Left cardiac atrium (tissue), 4 donors: ENCODE results near the gene ACTL10. TPM values are rescaled to one million over a fixed set of nuclear protein-coding genes. Genes with fewer than 3 reads are reported as not detected.

Source experiments
- ATAC-seq, 2 donors: fragments of 200-7000 bp; cut with Tn5 transposase; one replicate each; pipeline ENCODE4 v1.9.1; 2020; ENCODE audit warnings: mild to moderate bottlenecking in 2 of 2, moderate library complexity in 2 of 2
- DNase-seq: peaks from one replicate; pipeline ENCODE4 v3.0.0-alpha.2; 2020
- intact Hi-C, 2 donors: fragments of 100-400 bp; cut with DNase I; formaldehyde crosslinking; loops; one replicate each; pipeline versions ENCODE4 v1.14.1 to v1.15.1; 2022 to 2023
- total RNA-seq, 2 donors: library from RNA; stranded (reverse); fragmentation: NEBNext Ultra II Directional; extraction: Animal tissue kit (Norgen Biotek cat#: 25700); gene quantifications; one replicate each; pipeline ENCODE4 v1.2.1, GENCODE V29; 2021
- donor health status: DM: no; HTN: yes; CAD: no.
- donor health status: DM: no; HTN: yes; CAD: no; lungs with severe emphysema.
- donor health status: DM: yes; HTN: yes; CAD: no.
- donor health status: Dilated cardiomyopathy.

ACTL10 gene
- total RNA-seq, 2 donors from 2014 or later: 0.47 to 0.81 TPM

DNA sequence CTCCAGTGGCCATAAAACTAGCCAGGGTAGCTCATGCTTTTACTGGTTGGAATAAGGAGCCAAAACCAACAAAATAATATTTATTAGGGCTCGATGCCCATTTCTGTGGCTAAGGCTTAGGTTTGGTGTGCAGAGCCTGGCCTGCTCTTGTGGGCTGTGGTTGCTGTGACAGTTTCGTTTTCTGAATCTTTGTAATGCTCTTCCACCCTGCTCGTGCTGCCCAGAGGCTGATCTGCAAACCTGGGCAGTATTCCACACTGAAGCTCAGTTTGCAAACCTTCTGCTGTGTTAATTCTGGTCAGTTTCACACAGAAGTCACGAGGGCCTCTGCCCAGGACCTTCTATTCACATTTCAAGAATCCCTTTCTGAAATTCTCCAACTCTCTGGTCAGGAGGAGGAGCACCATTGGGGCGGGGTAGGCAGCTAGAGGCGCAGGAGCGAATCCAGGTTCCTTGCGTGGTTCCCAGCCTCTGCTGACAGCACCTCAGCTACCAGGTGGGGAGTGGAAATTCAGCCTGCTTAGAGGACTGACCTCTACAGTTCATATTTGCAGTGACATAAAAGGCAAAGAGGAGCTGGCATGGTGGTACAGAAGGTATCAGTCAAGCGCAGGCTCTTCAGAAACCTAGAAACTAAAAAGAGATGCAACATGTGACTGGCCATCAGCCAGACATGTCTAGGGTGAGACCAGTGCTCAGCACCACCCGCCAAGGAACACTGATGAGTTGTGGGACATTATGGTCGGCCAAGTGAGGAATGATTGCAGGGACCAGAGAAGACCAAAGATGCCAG lies 18.9 kb upstream of the ACTL10 start:
- intact Hi-C loops: no loop called here
- ATAC-seq (peak; percentile 69 to 76), DNase-seq (no peak)

DNA sequence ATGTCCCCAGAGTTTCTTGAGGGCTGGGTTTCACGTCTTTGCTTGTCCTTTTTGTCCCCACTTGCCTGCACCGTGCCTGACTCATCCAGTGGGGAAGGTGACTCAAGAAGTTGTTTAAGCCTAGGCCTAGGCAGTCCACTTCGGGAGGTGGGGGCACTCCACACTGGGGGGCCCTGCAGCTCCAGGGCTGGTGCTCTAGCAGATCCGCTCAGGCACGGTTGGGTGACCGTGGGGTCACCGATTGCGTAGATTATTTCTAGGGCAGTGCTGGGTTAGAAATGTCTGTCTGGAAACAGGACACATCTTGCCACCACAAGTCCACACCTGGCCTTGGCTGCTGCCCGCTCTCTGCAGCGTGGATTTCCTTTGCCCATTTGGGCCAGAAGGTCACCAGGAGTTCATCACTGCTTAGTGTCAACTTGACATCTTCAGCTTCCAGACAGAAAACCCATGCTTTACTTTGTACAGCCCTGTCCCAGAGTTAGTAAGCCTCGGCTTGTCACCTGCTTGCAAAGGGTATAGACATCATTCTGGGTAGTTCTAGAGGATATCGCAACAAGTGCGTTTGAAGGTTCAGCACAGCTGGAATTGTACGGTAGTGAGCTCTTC lies 18.2 kb upstream of the ACTL10 start:
- intact Hi-C loops: no loop called here
- DNase-seq (no peak), ATAC-seq (peak in 1 of 2 donors; percentile 26)

DNA sequence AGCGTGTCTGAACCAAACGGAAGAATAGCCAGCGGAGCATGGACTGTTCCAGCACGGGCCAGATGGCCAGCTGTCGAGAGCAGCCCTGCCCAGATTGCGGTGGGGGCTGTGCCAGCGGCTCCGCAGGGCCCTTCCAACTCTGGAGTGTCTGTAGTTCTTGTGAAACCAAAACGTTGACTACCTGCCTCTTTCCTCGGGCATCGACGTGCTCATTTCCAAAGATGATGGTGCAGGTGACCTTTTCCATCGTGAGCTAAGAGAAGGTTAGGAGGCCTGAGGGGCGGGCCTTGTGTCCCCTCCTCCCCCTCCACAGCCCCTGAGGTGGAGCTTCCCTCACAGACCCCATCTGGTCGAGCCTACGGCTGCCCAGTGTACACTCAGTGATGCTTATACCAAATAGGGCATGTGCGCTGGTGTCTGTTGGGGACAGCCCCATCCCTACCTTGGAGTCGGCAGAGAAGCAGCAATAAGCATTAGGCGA lies 17.5 kb upstream of the ACTL10 start:
- intact Hi-C loops: no loop called here
- peak; percentile 58 to 67 for ATAC-seq
- DNase-seq: peak; percentile 66

DNA sequence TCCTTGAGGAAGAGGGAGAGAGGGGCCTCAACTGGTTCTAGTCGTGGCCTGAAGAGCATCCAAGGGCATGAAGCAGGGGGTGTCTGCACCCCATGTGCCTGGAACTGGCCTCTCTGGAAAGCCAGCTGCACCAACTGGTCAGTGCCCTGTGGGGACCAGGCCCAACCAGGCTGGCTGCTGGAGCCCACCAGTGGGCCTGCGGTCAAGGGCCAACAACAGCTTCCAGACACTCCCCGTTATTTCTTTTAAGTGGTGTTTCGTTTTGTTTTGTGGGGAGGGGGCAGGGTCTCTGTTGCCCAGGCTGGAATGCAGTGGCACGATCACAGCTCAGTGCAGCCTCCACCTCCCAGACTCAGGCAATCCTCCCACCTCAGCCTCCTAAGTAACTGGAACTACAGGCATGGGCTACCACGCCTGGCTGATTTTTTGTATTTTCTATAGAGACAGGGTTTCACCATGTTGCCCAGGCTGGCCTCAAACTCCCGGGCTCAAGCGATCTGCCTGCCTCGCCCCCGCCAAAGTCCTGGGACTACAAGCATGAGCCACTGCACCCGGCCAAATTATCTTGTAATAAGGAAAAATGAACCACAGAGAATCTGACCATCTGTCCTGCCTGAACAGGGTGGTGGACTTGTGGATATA lies 16.5 kb upstream of the ACTL10 start:
- ATAC-seq (no peak), DNase-seq (no peak)
- intact Hi-C loops: loop anchor here (5.0 kb wide), 3 partner anchors 188 to 258 kb away; no protein-coding TSS in a partner anchor

DNA sequence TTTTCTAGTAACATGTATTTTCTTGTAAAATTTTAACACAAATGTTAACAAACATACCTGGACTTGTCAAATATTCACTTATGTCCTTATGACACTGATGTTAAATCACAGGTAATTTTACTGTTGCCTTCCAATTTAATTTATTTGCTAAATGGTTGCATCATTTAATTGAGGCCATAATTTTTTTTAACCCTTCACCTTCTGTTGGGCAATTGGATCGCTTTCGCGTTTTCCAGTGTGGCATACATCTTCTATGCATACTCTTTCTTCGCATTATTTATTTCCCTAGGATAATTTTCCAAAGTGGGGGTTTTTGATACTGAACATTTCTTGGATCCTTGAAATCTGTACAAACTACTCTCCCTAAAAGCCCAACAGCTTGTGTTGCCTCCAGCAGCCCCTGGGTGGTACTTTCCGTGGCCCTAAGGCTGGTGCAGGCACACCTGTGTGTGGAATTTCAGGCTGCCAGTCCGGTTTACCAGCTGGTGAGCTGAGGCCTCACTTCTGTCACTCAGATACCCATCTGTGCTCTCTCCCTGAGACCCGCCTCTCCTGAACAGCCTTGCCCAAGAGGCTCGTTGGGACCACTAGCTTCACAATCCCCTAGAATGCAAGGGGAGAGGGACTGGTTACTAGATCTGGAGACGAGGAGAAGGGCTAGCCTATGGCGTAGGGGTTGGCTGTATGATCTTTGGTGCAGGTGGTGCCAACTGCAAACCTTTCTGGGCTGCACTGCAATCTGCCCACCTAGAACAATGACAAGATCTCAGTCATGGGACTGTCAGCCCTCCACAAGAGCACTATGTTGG lies 15.8 kb upstream of the ACTL10 start:
- intact Hi-C loops: loop anchor here (5.0 kb wide), 3 partner anchors 189 to 259 kb away; no protein-coding TSS in a partner anchor
- no peak for DNase-seq
- ATAC-seq: no peak

DNA sequence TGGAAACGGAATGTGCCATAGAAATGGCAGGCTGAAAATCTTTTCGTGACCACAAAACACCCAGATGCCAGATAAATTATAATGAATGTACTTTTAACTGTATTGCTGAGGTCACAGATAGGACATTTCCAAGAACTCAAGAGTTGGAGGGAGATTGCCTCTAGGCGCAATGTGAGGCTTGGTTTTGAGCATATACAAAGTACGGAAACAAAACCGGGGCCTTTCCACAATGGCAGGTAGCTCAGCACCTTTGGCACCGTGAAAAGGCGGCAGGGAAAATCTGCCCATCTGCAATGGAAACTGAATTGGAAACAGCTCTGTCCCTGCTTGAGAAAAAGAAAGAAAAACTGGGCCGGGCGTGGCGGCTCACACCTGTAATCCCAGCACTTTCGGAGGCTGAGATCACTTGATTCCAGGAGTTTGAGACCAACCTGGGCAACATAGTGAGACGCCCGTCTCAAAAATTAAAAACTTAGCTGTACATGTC lies 15.1 kb upstream of the ACTL10 start:
- intact Hi-C loops: loop anchor here (5.0 kb wide), 3 partner anchors 189 to 259 kb away; no protein-coding TSS in a partner anchor

DNA sequence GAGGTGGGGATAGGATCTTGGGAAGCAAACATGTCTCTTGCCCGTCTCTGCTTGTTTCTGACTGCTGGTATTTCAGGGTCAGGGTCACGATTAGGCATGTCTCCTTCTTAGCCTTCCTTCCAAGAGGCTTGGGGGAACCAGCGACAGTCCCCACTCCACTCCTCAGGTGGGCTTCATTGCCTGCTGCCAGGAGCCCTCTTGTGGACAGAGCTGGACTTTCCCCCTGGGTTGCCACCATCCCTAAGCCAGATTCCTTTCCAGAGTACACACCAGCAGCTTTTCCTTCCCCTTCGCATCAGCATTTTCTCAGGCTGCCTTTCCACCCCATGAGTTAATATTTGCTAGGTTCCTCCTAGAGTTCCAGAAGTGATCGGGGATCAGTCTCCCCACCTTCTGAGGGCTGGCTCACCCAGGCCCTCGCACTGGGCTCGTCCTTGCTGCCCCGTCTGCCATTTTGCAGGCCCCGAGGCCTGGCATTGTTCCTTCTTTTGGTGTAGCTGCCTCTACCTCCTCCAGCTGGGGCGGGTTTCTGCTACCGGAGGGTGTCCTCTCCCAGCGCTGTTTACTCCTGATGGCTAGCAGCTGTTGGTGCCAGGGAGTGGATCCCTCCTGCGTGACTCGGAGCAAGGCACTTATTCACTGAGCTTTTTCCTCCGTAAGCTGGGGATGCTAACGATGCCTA lies 13.4 kb upstream of the ACTL10 start:
- intact Hi-C loops: loop anchor here (5.0 kb wide), 3 partner anchors 191 to 261 kb away; no protein-coding TSS in a partner anchor
- ATAC-seq: peak; percentile 62 to 74

More for the DNA sequence above, 15.1 kb upstream of the ACTL10 start:
- DNase-seq (no peak), ATAC-seq (no peak)

DNA sequence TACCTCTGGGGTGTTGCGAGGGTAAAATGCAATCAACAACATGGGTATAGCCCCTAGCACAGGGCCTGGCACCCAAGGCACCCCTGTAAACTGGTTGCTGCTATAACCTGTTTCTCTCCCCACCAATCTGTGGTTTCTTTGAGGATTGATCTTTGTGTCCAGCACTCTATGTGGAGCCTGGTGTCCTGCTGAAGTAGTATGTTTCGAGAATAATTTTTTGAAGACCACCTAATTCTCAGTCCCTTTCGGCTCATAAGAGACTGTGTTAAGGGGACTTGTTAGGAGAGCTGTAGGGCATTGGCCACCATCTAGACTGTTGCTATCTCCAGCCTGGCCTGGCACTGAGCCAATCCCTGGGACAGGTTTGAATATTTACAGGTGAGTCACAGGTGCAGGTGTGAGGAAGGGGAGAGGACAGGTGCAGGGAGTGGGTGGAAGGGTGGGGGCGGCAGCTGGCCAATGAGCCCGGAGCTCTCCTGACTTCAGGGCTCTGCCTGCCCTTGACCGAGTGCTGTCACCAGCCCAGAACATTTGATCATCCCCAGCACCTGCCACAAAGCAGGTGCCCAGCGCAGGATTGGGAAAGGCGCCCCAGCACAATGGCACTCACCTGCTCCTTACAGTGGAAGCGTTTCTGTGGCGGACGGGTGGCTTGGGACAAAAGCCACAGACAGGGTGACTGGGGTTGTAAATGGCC lies 12.7 kb upstream of the ACTL10 start:
- no peak for DNase-seq
- ATAC-seq: peak; percentile 1 to 9
- intact Hi-C loops: loop anchor here (5.0 kb wide), 3 partner anchors 192 to 262 kb away; no protein-coding TSS in a partner anchor

More for the DNA sequence above, 13.4 kb upstream of the ACTL10 start:
- DNase-seq: peak; percentile 62

DNA sequence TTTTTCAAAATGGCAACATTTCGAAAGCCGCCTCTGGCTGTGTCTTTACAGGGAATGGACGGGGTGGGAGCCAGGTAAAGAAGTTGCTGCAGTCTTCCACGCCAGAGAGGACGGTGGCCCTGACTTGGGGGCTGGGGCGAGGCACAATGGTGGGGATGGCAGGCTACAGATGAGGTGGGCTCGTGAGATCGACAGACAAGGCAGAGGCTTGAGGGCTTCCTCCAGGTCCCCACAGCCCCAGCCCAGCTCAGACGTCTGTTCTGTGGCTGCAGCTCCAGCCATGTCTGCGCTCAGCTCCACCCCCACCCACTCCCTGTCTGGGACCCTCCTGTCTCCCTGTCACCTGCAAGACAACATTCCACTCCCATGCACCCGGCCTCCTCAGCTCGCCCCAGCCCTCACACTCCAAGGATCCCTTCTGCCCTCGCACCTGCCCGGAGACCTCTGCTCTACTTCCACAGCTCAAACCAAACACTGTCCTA lies 12.0 kb upstream of the ACTL10 start:
- DNase-seq (no peak), ATAC-seq (no peak)
- intact Hi-C loops: loop anchor here (5.0 kb wide), 3 partner anchors 192 to 262 kb away; no protein-coding TSS in a partner anchor

DNA sequence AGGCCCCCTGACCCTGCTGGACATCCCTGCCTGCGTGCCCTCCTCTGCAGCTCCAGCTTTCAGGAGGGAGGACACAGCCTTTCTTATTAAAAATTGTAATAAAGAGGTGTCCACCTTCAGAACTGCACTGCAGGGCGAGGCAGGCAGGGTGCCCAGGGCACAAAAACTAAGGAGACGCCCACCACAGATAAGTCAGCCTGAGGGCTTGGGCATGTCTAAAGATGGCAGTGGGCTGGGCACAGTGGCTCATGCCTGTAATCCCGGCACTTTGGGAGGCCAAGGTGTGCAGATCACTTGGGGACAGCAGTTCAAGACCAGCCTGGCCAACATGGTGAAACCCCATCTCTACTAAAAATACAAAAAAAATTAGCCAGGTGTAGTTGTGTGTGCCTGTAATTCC lies 11.6 kb upstream of the ACTL10 start:
- intact Hi-C loops: no loop called here
- ATAC-seq: no peak
- DNase-seq: no peak

DNA sequence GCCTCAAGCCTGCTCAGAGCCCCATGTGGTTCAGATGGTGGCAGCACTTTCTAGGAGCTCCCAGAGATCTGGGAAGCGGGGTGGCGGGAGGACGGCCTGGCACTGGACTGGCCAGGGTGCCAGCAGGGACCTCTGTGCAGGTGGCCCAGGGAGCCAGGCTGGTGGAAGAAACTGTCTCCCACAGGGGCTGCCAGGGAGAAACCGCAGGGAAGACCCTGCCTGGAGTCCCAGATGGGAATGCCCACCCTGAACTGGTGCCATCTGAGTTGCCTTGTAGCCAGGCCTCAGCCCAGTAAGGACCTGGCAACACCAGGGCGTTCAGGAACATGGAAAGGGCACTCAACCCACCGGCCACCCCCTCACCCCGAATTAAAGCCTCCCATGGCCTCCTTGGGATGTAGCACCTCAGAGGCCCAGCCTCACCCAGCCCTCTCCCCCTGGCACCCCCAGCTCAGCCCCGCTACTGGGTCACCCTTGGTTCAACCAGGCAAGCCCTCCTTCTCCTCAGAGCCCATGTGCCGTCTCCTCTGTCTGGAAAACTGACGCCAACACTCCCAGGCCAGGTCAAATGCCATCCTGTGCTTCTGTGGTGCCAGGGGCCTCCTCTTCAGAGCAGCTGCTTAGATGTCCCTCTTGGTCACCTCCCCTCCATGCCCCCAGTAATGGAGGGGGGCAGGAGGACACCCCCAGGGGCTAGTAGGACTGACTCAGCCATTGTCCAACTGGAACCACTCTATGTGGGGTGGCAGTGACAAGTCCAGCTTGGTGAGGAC lies 10.5 kb upstream of the ACTL10 start:
- DNase-seq (no peak), ATAC-seq (no peak)
- intact Hi-C loops: no loop called here

DNA sequence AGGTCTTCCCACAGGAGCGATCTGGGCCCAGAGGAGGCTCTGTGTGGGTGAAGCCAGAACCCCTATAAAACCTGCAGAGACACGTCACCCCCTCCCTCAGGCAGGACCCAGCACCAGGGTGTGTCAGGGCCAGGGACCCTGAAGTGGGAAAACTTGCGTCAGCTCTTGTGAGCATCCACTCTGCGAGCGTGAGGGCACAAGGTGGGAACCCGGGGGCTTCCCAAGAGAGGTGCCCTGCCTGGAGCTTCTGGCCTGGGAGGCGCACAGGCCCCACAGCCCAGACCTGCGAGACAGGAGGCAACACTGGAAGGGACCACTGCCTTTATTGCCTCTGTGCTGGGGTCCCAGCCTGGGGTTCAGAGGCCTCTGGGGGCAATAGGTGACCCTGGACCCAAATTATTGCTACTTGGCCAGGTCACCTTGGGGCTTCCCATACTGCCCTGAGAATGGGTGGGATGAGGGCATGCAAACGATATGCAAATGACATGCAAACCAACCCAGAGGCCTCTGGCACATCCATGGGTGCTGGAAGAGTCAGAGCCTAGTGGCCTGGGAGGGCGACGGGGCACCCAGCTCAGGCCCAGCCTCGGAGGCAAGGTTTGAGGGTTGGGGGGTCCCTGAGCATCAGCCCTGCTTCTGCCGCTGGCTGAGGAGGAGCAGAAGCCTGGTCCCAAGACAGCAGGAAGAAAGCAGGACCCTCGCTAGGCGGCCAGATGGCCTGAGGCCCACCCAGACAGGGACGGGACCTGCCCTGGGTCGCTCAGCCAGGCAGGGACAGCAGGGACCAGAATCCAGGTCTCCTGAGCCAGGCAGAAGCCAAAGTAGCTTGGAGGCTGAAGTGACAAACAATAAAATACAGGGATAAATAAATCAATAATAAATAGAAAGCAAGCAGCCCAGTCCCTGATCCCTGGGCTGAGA lies 9.7 kb upstream of the ACTL10 start:
- intact Hi-C loops: no loop called here
- ATAC-seq (no peak), DNase-seq (no peak)

DNA sequence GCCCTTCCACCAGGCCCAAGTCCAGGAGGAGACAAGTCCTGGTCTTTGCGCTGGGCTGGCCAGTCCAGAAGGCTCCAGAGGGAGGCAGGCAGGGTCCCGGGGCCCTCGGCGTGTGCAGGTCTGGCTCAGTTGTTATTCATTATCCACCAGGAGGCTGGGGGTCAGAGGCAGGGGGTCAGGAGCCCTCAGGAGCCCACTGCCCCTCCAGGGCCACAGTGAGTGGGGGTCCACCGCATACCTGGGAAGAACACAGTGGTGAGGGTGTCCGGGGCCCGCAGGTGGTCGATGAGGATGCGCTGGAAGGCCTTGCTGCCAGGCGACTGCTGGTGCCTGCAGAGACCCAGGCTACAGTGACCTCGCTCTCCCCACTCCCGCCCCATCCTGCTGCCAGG lies 9.0 kb upstream of the ACTL10 start:
- DNase-seq: no peak
- intact Hi-C loops: no loop called here
- ATAC-seq: no peak

DNA sequence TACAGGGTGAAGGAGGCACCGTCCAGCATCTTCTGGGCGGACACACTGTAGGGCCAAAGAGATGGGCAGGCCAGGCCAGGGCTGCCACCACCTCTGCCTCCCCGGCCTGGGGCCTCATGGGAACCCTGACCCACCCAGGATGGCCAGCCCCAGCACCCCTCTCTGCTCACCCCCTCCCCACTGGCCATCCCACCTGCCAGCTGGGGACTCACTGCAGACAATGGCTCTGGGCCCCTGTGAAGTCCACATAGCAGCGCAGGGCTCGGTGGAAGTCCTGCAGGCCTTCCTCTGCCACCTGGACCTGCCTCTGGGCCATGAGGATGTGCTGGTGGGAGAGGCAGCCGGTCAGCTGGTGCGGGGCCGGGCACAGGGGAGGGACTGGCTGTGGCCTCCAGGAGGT lies 8.2 kb upstream of the ACTL10 start:
- intact Hi-C loops: no loop called here
- no peak for DNase-seq
- ATAC-seq: no peak

DNA sequence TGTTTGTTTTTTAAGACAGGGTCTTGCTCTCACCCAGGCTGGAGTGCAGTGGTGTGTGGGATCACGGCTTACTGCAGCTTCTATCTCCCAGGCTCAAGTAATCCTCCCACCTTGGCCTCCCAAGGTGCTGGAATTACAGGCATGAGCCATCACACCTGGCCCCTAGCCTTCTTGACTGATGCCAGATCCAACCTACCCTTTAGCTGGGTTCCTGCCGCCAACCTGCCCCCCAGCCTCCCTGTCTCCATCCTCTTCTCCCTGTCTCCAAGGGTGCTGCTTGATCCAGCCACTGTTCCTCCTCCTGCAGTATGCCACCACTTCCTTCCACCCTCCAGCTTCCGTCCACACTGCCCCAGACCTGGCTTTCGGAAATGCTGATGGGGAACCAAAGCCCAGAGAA lies 7.8 kb upstream of the ACTL10 start:
- ATAC-seq (no peak), DNase-seq (no peak)
- intact Hi-C loops: no loop called here
